Medulla oblongata (tissue), 1 donor: Measurements from ENCODE around the gene CCT4.
A peak's percentile ranks its signal among the peaks of the same experiment; 100 is the strongest.
"Not testable (repeated sequence)": the region's sequence is repeated elsewhere in the genome, so short reads cannot be mapped to it uniquely, and the experiment has no call there.

Source experiments
- DNase-seq: peaks from one replicate; pipeline ENCODE4 v3.0.0-alpha.2; 2015; ENCODE audit errors: extremely low spot score

Gene CCT4

DNA sequence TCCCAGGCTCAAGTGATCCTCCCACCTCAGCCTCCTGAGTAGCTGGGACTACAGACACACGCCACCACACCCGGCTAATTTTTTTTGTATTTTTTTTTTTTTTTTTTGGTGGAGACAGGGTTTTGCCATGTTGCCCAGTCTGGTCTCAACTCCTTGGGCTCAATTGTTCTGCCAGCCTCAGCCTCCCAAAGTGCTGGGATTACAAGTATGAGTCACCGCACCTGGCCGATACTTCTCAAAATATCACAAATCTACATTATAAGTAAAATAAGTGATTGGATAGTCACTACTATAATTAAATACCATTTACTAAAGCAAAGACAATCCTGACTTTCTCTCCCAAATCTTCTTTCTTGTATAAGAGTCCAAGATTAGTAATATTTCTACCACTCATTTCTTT lies 9.1 kb downstream of the CCT4 start:
- DNase-seq: not testable (repeated sequence)

DNA sequence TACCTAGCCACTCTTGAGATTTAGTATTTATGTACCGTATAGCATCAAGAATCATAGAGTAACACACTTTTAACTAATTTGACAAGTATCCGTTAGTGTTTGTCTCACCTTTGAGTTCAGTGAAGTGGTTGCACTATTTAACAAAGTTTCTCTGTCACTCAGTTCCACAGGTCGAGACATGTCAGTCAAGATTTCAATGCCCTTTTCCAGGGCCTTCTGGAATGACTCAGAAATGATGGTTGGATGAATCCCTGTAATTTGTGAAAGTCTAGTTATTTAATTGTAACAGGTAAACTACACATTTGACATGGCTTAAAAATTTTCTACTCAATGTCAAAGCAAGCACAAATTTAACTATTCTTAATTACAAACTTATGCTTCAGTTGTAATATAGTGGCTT lies 9.7 kb downstream of the CCT4 start:
- no peak for DNase-seq

DNA sequence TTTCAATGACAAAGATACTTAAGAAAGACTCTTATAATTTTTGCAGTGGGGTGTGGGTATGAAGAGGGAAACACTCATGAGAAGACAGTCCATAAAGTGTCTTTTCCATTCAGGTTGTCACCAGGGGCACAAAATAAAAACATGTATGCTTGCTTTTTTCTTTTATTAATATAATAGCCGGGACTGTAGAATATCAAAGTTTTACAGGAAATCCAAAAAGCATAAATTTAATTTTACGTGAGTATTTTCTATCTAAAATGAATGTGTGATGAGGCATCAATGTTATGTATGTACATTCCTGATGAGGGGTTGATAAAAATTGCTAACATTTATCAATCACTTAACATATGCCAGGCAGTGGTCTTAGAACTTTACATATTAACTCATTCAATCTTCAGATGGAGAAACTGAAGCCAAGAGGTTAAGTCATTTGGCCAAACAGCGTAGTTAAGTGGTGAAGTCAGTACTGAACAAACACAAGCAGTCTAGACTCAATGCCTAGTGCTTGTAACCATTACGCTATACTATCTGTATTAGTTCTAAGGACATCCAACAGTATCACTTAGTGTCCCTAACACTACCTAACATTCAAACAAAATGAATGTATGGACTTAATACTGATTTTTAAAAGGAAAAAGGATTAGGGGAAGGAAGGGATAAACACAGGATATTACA lies 10.7 kb downstream of the CCT4 start:
- no peak for DNase-seq

DNA sequence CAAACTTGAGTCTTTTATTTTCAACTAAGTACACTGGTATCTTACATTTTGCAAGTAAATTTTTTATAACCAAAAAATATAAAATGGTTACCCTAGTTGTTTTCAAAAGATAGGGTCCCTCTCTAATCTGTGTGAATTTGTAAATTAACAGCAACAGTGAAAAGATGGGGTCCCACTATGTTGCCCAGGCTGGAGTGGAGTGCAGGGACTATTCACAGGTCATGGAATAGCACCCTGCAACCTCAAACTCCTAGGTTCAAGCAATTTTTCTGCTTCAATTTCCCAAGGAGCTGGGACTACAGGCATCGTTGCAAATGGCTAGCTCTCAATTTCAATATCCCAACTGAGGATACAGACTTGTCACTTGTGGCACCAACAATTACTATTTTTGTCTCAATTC lies 12.1 kb downstream of the CCT4 start:
- no peak for DNase-seq

DNA sequence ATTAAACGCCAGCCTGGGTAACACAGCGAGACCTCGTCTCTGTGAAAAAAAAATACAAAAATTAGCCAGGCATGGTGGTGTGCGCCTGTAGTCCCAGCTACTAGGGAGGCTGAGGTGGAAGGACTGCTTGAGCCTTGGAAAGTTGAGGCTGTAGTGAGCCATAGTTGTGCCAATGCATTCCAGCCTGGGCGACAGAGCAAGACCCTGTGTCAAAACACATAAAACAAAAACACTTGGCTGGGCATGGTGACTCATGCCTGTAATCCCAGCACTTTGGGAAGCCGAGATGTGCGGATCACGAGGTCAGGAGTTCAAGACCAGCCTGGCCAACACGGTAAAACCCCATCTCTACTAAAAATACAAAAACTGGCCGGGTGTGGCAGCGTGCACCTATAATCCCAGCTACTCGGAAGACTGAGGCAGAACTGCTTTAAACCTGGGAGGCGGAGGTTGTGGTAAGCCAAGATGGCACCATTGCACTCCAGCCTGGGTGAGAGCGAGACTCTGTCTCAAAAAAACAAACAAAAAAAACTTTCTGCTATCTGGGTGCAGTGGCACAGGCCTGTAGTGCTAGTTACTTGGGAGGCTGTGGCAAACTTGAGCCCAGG lies 21.9 kb downstream of the CCT4 start:
- DNase-seq: not testable (repeated sequence)

DNA sequence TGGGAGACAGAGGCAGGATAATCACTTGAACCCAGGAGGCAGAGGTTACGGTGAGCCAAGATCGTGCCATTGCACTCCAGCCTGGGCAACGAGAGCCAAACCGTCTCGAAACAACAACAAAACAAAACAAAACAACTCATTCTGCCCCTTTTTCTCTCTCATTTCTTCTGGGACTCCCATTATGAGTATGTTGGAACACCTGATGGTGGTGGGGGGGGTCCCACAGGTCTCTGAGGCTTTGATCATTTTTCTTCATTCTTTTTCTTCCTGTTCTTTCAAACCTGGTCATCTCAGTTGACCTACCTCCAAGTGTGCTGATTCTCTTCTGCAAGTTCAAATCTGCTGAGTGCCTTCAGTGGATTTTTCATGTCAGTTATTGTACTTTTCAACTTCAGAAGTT lies 26.4 kb downstream of the CCT4 start:
- DNase-seq: no peak

DNA sequence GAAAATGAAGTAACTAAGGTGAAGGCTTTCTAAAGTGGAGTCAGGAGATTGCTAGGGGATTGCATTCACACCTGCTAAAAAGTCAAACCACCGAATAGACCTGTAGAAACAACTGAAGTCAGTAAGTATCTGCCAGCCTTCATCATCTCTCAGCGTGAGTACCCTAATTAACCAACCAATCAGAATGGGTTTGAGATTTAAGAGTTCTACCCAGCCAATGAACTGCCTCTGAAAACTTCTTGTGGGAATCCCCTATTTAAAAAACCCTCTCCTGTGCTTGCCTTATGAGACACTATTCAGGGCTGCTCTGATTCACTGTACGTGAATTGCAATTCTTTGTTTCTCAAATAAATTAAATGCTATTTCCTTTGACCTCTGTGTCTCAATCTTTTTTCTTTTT lies 31.2 kb downstream of the CCT4 start:
- DNase-seq: no peak

DNA sequence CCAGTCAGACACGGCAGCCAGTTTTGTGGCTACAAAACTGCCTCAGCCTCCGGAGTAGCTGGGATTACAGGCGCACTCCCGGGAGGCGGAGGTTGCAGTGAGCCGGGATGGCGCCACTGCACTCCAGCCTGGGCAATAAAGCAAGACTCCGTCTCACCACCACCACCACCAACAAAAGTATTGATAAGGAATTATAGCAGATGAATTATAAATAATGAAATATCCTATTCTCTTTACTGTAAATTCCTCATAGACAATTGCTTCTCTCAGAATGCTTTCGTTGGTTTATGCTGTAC lies 33.2 kb downstream of the CCT4 start:
- DNase-seq: no peak

DNA sequence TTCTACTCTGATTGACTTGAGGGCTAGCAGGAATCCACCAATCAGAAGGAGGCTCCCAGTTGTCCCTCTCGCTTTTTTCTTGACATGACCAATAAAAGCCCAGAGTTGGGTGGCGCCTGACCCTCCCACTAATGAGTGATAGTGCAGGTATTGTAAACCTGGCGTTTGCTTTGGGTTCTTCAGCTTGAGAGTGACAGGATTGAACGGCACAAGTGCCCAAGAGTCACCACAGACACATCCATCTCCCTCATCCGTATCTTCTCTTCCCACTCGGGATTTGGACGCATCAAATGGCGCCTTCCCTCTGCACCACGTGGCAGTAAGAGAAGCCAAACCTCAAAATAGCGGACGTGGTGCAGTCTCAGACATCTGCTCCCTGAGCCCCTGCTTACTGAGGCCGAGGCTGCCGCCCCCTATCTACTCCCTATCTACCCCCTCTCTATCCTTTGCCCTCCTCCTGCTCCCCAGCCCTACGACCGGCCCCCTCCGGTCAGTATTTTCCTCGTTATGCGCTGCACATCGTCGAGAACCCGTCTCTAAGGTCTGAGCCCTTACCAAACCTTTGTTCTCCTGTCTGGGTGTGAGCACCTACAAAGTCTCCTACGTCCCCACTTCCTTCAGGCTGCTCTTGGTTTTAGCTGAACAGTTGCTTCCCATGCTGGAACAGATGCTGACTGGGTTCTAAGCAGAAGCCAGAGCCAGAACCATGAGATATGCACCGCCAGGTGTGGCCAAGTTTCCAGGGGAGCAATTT lies 33.7 kb downstream of the CCT4 start:
- DNase-seq: peak; percentile 99

DNA sequence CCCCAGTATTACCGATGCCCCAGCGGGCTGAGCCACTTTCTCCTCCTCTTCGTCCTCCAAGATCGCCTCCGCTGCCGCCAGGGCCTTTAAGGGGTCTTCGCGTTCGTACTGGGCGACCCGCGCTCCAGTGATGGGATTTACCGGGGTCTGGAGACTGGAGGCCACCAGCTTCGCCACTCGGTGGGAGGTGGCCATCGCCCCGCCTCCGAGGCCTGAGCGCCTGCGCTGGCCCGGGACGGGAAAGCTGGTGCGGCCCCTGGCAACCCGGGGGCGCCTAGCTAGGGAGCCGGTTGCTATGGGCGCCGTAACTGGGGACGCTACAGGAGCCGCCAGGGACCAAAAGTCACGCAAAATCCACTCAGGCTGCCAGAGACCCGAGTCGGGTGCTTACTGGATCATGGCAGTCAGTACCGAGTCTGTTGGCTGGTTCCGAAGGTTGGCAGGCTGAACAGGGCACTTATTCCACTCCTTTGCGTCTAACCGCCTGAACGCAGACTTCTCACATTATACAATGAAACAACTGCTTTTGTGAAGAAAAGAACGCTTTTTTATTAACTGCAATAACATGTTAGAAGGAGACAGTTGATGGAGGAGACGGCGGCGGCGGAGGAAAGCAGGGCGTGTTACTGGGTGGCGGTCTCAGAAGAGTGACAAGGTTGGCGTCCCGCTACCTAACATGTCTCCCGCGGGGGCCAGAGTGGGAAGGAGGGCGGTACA lies 34.5 kb downstream of the CCT4 start, which contains the start of gene FAM161A:
Gene FAM161A, minus strand, starts transcription at position 214 of the 717 bp plus-strand sequence. Its CDS starts 19 bp downstream, at position 195.
- DNase-seq: peak; percentile 94

DNA sequence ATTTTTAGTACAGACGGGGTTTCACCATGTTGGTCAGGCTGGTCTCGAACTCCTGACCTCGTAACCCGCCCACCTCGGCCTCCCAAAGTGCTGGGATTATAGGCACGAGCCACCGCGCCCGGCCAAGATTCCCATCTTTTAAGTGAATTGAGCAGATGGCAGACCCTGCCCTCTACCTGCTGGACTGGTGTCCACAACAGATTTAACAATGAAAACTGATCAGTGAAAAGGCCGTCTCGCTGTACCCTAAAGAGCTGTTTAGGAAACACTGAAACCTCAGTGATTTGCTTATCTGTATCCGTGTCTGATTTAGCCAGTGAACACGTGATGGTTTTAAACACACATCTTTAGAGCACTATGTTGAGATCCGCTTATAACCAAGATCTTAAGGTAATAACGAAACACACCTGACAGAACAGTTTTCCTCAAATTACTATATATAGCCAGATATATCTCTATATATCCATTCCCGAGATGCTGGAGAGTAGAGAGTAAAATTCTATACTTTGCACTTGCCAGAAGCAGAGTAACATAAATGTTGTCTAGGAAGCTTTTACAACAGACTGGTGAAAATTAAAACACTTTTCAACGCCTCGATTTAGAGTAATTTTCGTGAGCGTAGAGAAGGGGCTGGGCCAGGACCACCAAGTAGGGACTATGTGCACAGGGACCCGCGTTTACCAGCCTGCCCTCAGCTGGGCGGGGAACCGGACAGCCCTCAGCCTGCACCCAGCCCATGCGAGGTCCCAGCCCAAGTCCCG lies 35.2 kb downstream of the CCT4 start:
- peak; percentile 6 for DNase-seq

DNA sequence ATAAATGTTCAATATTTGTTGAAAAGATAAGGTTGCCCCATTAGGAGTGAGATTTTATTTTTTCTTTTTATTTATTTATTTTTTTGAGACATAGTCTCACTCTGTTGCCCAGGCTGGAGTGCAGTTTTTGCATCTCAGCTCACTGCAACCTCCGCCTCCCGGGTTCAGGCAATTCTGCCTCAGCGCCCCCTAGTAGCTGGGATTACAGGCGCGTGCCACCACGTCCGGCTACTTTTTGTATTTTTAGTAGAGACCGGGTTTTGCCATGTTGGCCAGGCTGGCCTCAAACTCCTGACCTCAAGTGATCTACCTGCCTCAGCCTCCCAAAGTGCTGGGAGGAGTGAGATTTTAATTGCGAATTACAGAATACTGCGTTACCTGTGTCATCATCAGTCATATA lies 37.2 kb downstream of the CCT4 start:
- DNase-seq: not testable (repeated sequence)

DNA sequence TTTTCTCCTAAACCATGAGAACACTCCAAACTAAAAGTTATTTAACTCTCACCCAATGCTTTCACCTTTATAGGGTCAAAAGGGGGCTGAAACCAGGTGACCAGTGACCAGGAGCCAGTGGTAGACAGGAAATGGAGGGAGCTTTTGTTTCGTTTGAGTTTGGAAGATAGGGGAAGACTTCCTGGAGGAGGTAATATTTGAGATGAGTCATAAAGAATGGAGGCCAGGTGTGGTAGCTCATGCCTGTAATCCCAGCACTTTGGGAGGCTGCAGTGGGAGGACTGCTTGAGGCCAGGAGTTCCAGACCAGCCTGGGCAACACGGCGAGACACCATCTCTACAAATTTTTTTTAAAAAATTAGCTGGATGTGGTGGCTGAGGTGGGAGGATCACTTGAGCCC lies 43.1 kb downstream of the CCT4 start:
- DNase-seq: no peak

DNA sequence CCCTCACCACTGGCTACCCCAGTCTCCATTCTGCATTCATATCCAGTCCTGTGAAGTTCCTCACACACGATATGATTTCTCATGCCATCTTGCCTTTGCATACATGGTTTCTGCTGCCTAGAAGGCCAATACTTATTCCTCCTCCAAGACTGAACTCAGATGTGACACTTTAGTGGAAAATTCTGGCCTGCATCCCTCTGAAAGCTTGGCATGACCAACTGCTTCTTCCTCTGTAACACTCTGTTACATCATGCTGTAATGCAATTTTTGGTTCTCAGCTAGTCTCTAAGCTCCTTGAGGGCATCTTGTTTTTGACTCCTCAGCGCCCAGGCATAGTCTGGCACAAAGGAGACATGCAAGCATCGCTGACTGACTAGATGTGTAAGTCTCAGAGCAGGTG lies 47.2 kb downstream of the CCT4 start:
- no peak for DNase-seq

DNA sequence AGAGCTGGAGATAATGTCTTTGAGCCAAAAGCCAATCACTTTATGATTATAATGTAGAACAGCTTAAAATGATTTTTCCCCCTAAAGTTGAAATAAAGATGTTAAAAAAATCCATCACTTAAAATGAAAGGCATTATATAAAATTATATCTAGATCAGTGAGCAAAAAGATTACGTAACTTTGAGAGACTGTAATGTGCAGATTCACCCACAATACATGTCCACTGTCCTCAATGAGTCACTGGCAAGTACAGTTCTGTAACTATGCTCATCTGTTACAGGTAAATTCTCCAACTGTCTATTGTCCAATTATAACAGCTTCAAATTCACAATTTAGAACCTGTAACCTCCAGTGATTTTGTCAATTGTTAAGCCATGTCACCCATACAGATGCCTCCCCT lies 53.6 kb downstream of the CCT4 start:
- DNase-seq: no peak

DNA sequence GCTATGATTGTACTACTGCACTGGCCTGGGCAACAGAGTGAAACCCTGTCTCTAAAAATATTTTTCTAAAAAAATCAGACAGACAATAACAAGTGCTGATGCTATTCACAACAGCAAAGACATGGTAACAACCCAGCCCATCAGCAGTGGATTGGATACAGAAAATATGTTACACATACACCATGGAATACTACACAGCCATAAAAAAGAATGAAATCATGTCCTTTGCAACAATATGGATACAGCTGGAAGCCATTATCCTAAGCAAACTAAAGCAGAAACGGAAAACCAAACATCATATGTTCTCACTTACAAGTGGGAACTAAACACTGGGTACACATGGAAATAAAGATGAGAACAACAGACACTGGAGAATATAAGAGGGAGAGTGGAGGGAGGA lies 54.5 kb downstream of the CCT4 start:
- no peak for DNase-seq

DNA sequence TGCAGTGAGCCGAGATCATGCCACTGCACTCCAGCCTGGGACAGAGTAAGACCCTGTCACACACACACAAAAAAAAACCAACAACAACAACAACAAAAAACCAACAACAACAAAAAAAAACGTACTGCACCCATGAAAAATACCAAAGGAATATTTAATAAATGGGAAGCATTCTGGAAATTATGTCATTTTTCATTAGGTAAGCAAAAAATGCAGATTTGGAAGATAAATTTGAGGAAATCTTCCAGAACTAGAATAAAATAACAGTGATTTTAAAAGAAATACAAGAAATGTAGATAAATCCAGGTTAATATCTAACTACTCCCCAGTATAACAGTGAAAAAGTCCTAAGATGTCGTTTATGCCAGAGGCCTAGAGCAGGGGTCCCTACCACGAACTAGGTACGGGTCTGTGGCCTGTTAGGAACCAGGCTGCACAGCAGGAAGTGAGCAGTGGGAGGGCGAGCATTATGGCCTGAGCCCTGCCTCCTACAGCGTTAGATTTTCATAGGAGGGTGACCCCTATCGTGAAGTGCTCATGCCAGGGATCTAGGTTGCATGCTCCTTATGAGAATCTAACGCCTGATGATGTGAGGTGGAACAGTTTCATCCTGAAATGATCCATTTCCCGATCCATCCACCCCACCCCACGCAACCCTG lies 56.1 kb downstream of the CCT4 start:
- no peak for DNase-seq

DNA sequence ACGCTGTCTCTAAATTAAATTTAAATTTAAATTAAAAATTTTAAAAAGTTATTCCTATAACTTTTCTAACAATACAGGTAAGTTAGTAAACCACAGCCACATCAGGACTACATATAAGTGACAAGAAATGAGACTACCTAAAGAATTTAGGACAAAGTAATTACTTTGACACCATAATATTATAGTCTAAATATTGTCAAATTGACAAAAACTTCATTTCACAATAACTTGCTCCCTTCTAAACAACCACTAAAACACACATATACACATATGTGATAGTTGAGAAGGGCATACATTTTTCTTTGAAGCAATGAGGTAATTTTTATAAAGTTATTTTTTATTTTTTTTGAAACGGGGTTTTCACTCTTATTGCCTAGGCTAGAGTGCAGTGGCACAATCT lies 66.2 kb downstream of the CCT4 start:
- DNase-seq: no peak
